HCT116 (cell line): ENCODE measurements around the gene RAPH1. TPM values are rescaled to one million over a fixed set of nuclear protein-coding genes. Genes with fewer than 3 reads are reported as not detected.

Experiments
- ATAC-seq: fragments of 200-7000 bp; cut with Tn5 transposase; 2 replicates; pipeline ENCODE4 v1.9.1; 2020; ENCODE audit warnings: mild to moderate bottlenecking, moderate library complexity
- BruUV-seq: library from RNA; stranded (reverse); fragments of 400-500 nt; replicated peaks from 2 replicates; lab custom pipeline; 2021; lab: Mats Ljungman, UMichigan
- CTCF ChIA-PET: fragments of 300-600 bp; sonication (Branson Sonifier 250); formaldehyde crosslinking; loops from one replicate; lab custom pipeline; 2021; ENCODE audit warnings: antibody characterized with exemption; lab: Charles Lee
- POLR2A ChIA-PET: fragments of 300-600, 350-600 bp; sonication (Branson Sonifier 250); formaldehyde crosslinking; loops from one replicate; lab custom pipeline; 2021; ENCODE audit warnings: antibody characterized with exemption; lab: Charles Lee
- RAD21 ChIA-PET, 2 experiments: fragments of 300-600 bp; sonication (Branson Sonifier 250); formaldehyde crosslinking; loops; one replicate each; lab custom pipeline; 2023; ENCODE audit warnings: low total read pairs in 2 of 2; ENCODE audit not compliant: uncharacterized antibody in 2 of 2, unreplicated experiment in 2 of 2, low non-redundant PET in 1 of 2; lab: Charles Lee
- DNase-seq: peaks from one replicate; pipeline ENCODE4 v3.0.0-alpha.2; 2010; ENCODE audit warnings: low read depth, low spot score
- H2AFZ ChIP-seq: fragments of 200-600 bp; shearing (Covaris generic), sonication (generic); 2 replicates; pipeline ENCODE4 v1.6.1; 2017; ENCODE audit warnings: low read depth, mixed run types, mixed read lengths, antibody characterized with exemption, low read length; ENCODE audit not compliant: poor library complexity, severe bottlenecking
- H3K27ac ChIP-seq: 2 replicates; pipeline ENCODE4 v1.5.1; 2012; ENCODE audit warnings: low read depth, low read length
- H3K27me3 ChIP-seq: fragments of 200-600 bp; sonication (generic); 2 replicates; pipeline ENCODE4 v1.6.1; 2016; ENCODE audit warnings: mixed run types, low read length, mixed read lengths; ENCODE audit not compliant: insufficient read depth
- H3K36me3 ChIP-seq, 2 experiments: fragments of 200-500 bp in 1 of 2; fragments of 200-600 bp in 1 of 2; sonication (Bioruptor generic) in 1 of 2; sonication (generic) in 1 of 2; 2 replicates each; pipeline versions ENCODE4 v1.5.1 to v1.6.1; 2014 to 2016; ENCODE audit warnings: low read length in 2 of 2, inconsistent platforms in 1 of 2, mixed read lengths in 1 of 2, mixed run types in 1 of 2; ENCODE audit not compliant: insufficient read depth in 2 of 2, control insufficient read depth in 1 of 2
- H3K4me1 ChIP-seq, 2 experiments: fragments of 200-600 bp in 1 of 2; sonication (generic) in 1 of 2; 2 replicates each; pipeline versions ENCODE4 v1.5.1 to v1.6.1; 2012 to 2017; ENCODE audit warnings: low read length in 2 of 2, inconsistent platforms in 1 of 2, mild to moderate bottlenecking in 1 of 2, mixed read lengths in 1 of 2, mixed run types in 1 of 2, moderate library complexity in 1 of 2; ENCODE audit not compliant: insufficient read depth in 2 of 2, control insufficient read depth in 1 of 2
- H3K4me2 ChIP-seq: fragments of 200-600 bp; sonication (generic); 2 replicates; pipeline ENCODE4 v1.6.1; 2017; ENCODE audit warnings: mixed run types, low read length, mixed read lengths
- H3K4me3 ChIP-seq, 2 experiments: fragments of 200-600 bp in 1 of 2; sonication (generic) in 1 of 2; replicated peaks in 1 of 2; 2 replicates each; pipeline ENCODE4 v1.5.1; 2011 to 2016; ENCODE audit warnings: low read length in 2 of 2, control low read depth in 1 of 2, low read depth in 1 of 2, mild to moderate bottlenecking in 1 of 2, mixed read lengths in 1 of 2, mixed run types in 1 of 2
- H3K79me2 ChIP-seq: fragments of 200-600 bp; sonication (generic); 2 replicates; pipeline ENCODE4 v1.6.1; 2017; ENCODE audit warnings: mild to moderate bottlenecking, mixed run types, low read length, moderate library complexity, mixed read lengths; ENCODE audit not compliant: insufficient read depth
- H3K9ac ChIP-seq: fragments of 200-600 bp; sonication (generic); 2 replicates; pipeline ENCODE4 v1.6.1; 2016; ENCODE audit warnings: low read length, mixed read lengths
- H3K9me2 ChIP-seq: fragments of 200-600 bp; sonication (generic), shearing (Covaris generic); 2 replicates; pipeline ENCODE4 v1.6.1; 2017; ENCODE audit warnings: mixed run types, mild to moderate bottlenecking, moderate library complexity; ENCODE audit not compliant: insufficient read depth
- H3K9me3 ChIP-seq, 2 experiments: fragments of 200-500 bp in 1 of 2; fragments of 200-600 bp in 1 of 2; sonication (Bioruptor generic) in 1 of 2; sonication (generic) in 1 of 2; 2 replicates each; pipeline ENCODE4 v1.6.1; 2014 to 2017; ENCODE audit warnings: low read length in 2 of 2, mixed read lengths in 2 of 2, inconsistent platforms in 1 of 2, low read depth in 1 of 2, mild to moderate bottlenecking in 1 of 2, mixed run types in 1 of 2, moderate library complexity in 1 of 2; ENCODE audit not compliant: control insufficient read depth in 1 of 2, insufficient read depth in 1 of 2
- H4K20me1 ChIP-seq: fragments of 200-600 bp; sonication (generic), shearing (Covaris generic); 2 replicates; pipeline ENCODE4 v1.6.1; 2017; ENCODE audit warnings: mixed run types, mild to moderate bottlenecking, moderate library complexity; ENCODE audit not compliant: insufficient read depth
- EGR1 ChIP-seq: IDR thresholded peaks from 2 replicates; pipeline ENCODE4 v1.6.1; 2012; ENCODE audit warnings: low read depth
- EZH2 ChIP-seq: fragments of 200-600 bp; sonication (generic); IDR thresholded peaks from 2 replicates; pipeline ENCODE4 v1.6.1; 2017; ENCODE audit warnings: antibody characterized with exemption, mixed run types
- EZH2phosphoT487 ChIP-seq: fragments of 200-600 bp; IDR thresholded peaks from 2 replicates; pipeline ENCODE4 v1.6.1; 2018; ENCODE audit warnings: antibody characterized with exemption, borderline replicate concordance
- FOSL1 ChIP-seq: IDR thresholded peaks from 2 replicates; pipeline ENCODE4 v1.6.1; 2012; ENCODE audit warnings: low read depth
- POLR2AphosphoS5 ChIP-seq: IDR thresholded peaks from 2 replicates; pipeline ENCODE4 v1.6.1; 2011; ENCODE audit warnings: mild to moderate bottlenecking, low read depth, low read length, moderate library complexity
- RAD21 ChIP-seq: IDR thresholded peaks from 2 replicates; pipeline ENCODE4 v1.6.1; 2012; ENCODE audit warnings: low read depth, mild to moderate bottlenecking
- SIN3A ChIP-seq: IDR thresholded peaks from 2 replicates; pipeline ENCODE4 v1.6.1; 2012; ENCODE audit warnings: low read depth
- SP1 ChIP-seq: IDR thresholded peaks from 2 replicates; pipeline ENCODE4 v1.6.1; 2012; ENCODE audit warnings: low read depth
- SRF ChIP-seq: IDR thresholded peaks from 2 replicates; pipeline ENCODE4 v1.6.1; 2012; ENCODE audit warnings: low read depth
- TCF7L2 ChIP-seq: IDR thresholded peaks from 2 replicates; pipeline ENCODE4 v1.7.0; 2011; ENCODE audit warnings: borderline replicate concordance, inconsistent platforms; ENCODE audit not compliant: insufficient read depth, insufficient read length; ENCODE audit errors: extremely low read depth
- YY1 ChIP-seq: IDR thresholded peaks from 2 replicates; pipeline ENCODE4 v1.6.1; 2011; ENCODE audit warnings: low read length, low read depth, moderate library complexity, mild to moderate bottlenecking; ENCODE audit not compliant: insufficient replicate concordance; ENCODE audit errors: extremely low read depth
- ZFX ChIP-seq: fragments of 450-650 bp; IDR thresholded peaks from 2 replicates; pipeline ENCODE4 v1.6.1; 2017
- intact Hi-C: fragments of 100-400 bp; cut with micrococcal nuclease; formaldehyde crosslinking; loops from 2 replicates; pipeline ENCODE4 v1.10.0; 2022
- total RNA-seq: library from RNA; stranded (reverse); gene quantifications from one replicate; pipeline ENCODE4 v1.2.1, GENCODE V29; 2021; ENCODE audit not compliant: unreplicated experiment
- TF ChIP-seq, protein P1 (sequence below): IDR thresholded peaks from 2 replicates; pipeline ENCODE4 v1.6.1; 2012; ENCODE audit warnings: low read depth
- TF ChIP-seq, protein P2 (sequence below): IDR thresholded peaks from 2 replicates; pipeline ENCODE4 v1.6.1; 2012
- TF ChIP-seq, protein P3 (sequence below): IDR thresholded peaks from 2 replicates; pipeline ENCODE4 v1.6.1; 2012
- TF ChIP-seq, protein P4 (sequence below), 3 experiments: fragments of 200-600 bp in 1 of 3; sonication (generic) in 1 of 3; IDR thresholded peaks in 2 of 3; conservative IDR thresholded peaks in 1 of 3; 2 replicates each; pipeline ENCODE4 v1.5.1; 2012 to 2017; ENCODE audit warnings: low read depth in 2 of 3, low read length in 2 of 3, antibody characterized with exemption in 1 of 3, borderline replicate concordance in 1 of 3, control low read depth in 1 of 3, mild to moderate bottlenecking in 1 of 3, mixed read lengths in 1 of 3, mixed run types in 1 of 3, moderate library complexity in 1 of 3; ENCODE audit not compliant: insufficient read depth in 1 of 3
- TF ChIP-seq, protein P5 (sequence below): IDR thresholded peaks from 2 replicates; pipeline ENCODE4 v1.6.1; 2011; ENCODE audit warnings: mild to moderate bottlenecking, low read length, moderate library complexity; ENCODE audit not compliant: insufficient replicate concordance; ENCODE audit errors: extremely low read depth

Gene RAPH1
- total RNA-seq, 1 experiment from 2014 or later = 22.3 TPM

DNA sequence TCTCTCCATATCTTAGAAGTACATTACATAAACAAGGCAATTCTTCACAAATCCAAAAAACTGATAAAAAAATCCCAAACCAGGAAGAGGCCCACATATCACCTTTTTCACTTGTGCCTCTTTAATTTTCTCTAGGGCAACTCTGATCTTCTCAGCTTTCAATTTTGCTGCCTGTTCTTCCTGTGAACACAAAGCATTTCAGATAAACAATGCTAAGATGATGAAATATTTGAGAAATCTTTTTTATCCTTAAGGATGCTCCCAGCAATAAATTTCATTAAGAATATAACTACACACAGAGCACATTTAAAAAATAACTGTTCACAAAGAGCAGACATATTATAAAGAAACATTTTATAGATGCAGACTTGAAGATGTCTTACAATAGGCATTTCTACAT is 73.4 kb downstream of the RAPH1 start (continued):
- TF ChIP-seq, protein P1, sequence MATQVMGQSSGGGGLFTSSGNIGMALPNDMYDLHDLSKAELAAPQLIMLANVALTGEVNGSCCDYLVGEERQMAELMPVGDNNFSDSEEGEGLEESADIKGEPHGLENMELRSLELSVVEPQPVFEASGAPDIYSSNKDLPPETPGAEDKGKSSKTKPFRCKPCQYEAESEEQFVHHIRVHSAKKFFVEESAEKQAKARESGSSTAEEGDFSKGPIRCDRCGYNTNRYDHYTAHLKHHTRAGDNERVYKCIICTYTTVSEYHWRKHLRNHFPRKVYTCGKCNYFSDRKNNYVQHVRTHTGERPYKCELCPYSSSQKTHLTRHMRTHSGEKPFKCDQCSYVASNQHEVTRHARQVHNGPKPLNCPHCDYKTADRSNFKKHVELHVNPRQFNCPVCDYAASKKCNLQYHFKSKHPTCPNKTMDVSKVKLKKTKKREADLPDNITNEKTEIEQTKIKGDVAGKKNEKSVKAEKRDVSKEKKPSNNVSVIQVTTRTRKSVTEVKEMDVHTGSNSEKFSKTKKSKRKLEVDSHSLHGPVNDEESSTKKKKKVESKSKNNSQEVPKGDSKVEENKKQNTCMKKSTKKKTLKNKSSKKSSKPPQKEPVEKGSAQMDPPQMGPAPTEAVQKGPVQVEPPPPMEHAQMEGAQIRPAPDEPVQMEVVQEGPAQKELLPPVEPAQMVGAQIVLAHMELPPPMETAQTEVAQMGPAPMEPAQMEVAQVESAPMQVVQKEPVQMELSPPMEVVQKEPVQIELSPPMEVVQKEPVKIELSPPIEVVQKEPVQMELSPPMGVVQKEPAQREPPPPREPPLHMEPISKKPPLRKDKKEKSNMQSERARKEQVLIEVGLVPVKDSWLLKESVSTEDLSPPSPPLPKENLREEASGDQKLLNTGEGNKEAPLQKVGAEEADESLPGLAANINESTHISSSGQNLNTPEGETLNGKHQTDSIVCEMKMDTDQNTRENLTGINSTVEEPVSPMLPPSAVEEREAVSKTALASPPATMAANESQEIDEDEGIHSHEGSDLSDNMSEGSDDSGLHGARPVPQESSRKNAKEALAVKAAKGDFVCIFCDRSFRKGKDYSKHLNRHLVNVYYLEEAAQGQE = no peak
- no peak for TF ChIP-seq POLR2AphosphoS5
- TF ChIP-seq TCF7L2 = no peak
- TF ChIP-seq EGR1 = no peak
- TF ChIP-seq, protein P2, sequence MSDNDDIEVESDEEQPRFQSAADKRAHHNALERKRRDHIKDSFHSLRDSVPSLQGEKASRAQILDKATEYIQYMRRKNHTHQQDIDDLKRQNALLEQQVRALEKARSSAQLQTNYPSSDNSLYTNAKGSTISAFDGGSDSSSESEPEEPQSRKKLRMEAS = no peak
- TF ChIP-seq, protein P3, sequence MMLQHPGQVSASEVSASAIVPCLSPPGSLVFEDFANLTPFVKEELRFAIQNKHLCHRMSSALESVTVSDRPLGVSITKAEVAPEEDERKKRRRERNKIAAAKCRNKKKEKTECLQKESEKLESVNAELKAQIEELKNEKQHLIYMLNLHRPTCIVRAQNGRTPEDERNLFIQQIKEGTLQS = no peak
- no peak for TF ChIP-seq EZH2
- no peak for TF ChIP-seq FOSL1
- no peak for TF ChIP-seq SRF

DNA sequence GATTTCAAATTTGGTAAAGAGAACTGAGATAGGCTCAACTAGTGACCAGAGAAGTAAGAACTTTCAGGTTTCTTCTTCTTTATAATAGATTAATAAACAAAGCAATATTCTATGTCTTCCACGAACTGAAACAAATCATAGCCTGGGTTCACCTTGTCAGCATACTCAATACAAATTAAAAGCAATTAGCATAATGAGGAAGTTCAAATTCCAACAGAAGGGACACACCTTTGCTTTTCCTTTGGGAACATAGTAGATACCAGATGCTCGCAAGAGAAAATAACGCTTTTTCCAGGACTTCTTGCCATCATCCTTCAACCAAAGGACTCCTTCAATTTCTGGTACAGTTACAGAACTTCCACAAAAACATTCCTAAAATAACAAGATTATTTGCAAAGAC is 79.9 kb downstream of the RAPH1 start:
- TF ChIP-seq, protein P4, sequence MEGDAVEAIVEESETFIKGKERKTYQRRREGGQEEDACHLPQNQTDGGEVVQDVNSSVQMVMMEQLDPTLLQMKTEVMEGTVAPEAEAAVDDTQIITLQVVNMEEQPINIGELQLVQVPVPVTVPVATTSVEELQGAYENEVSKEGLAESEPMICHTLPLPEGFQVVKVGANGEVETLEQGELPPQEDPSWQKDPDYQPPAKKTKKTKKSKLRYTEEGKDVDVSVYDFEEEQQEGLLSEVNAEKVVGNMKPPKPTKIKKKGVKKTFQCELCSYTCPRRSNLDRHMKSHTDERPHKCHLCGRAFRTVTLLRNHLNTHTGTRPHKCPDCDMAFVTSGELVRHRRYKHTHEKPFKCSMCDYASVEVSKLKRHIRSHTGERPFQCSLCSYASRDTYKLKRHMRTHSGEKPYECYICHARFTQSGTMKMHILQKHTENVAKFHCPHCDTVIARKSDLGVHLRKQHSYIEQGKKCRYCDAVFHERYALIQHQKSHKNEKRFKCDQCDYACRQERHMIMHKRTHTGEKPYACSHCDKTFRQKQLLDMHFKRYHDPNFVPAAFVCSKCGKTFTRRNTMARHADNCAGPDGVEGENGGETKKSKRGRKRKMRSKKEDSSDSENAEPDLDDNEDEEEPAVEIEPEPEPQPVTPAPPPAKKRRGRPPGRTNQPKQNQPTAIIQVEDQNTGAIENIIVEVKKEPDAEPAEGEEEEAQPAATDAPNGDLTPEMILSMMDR (IDR thresholded peaks at IDR 0.05 in 2 of 3, conservative IDR thresholded peaks at IDR 0.05 in 1 of 3; ENCODE audit: borderline replicate concordance in 1 of 3, insufficient read depth in 1 of 3, low read depth in 2 of 3, low read length in 2 of 3) = no peak
- no peak for TF ChIP-seq YY1
- no peak for TF ChIP-seq EZH2phosphoT487
- TF ChIP-seq SIN3A = no peak
- no peak for TF ChIP-seq ZFX
- no peak for TF ChIP-seq EZH2
- TF ChIP-seq, protein P5, sequence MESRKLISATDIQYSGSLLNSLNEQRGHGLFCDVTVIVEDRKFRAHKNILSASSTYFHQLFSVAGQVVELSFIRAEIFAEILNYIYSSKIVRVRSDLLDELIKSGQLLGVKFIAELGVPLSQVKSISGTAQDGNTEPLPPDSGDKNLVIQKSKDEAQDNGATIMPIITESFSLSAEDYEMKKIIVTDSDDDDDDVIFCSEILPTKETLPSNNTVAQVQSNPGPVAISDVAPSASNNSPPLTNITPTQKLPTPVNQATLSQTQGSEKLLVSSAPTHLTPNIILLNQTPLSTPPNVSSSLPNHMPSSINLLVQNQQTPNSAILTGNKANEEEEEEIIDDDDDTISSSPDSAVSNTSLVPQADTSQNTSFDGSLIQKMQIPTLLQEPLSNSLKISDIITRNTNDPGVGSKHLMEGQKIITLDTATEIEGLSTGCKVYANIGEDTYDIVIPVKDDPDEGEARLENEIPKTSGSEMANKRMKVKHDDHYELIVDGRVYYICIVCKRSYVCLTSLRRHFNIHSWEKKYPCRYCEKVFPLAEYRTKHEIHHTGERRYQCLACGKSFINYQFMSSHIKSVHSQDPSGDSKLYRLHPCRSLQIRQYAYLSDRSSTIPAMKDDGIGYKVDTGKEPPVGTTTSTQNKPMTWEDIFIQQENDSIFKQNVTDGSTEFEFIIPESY = no peak
- TF ChIP-seq SP1 = no peak
- no peak for TF ChIP-seq RAD21
- H3K4me1 ChIP-seq = peaks cover 11 to 15% of the 10 kb centered on the region in 2 experiments
- H3K4me2 ChIP-seq = no peak overlapping the region
- H3K27me3 ChIP-seq = no peaks in the 10 kb centered on the region
- H3K79me2 ChIP-seq = no peaks in the 10 kb centered on the region
- H3K9ac ChIP-seq = no peak overlapping the region
- no peaks in the 10 kb centered on the region for H4K20me1 ChIP-seq
- no peak overlapping the region for H3K27ac ChIP-seq
- ATAC-seq (no peak), DNase-seq (no peak)
- intact Hi-C loops = no loop called here
- ChIA-PET CTCF (interaction anchor here (1.2 to 2.1 kb wide), 2 partner anchors 360 to 361 kb away, joined by 4 to 5 read pairs; no protein-coding TSS in a partner anchor), POLR2A (no interaction called here), RAD21 (no interaction called here)
- no peaks in the 10 kb centered on the region for H3K9me2 ChIP-seq
- no peaks in the 10 kb centered on the region for H3K9me3 ChIP-seq
- H2AFZ ChIP-seq = no peak overlapping the region
- H3K4me3 ChIP-seq = no peak overlapping the region
- no TSS peak for BruUV-seq
- peaks cover 0 to 8% of the 10 kb centered on the region in 2 experiments; a peak in 1 of 4 replicates for H3K36me3 ChIP-seq
